Measurements from ENCODE around the gene TRIM65. TPM values are rescaled to one million over a fixed set of nuclear protein-coding genes. Genes with fewer than 3 reads are reported as not detected.
A peak's percentile ranks its signal among the peaks of the same experiment; 100 is the strongest.

TRIM65 gene
- total and polyA plus RNA-seq, 2 of the 13 experiments (the other 11 are each of a cell fraction or from before 2014, with no cell fraction given): 10.3 to 22.4 TPM

DNA sequence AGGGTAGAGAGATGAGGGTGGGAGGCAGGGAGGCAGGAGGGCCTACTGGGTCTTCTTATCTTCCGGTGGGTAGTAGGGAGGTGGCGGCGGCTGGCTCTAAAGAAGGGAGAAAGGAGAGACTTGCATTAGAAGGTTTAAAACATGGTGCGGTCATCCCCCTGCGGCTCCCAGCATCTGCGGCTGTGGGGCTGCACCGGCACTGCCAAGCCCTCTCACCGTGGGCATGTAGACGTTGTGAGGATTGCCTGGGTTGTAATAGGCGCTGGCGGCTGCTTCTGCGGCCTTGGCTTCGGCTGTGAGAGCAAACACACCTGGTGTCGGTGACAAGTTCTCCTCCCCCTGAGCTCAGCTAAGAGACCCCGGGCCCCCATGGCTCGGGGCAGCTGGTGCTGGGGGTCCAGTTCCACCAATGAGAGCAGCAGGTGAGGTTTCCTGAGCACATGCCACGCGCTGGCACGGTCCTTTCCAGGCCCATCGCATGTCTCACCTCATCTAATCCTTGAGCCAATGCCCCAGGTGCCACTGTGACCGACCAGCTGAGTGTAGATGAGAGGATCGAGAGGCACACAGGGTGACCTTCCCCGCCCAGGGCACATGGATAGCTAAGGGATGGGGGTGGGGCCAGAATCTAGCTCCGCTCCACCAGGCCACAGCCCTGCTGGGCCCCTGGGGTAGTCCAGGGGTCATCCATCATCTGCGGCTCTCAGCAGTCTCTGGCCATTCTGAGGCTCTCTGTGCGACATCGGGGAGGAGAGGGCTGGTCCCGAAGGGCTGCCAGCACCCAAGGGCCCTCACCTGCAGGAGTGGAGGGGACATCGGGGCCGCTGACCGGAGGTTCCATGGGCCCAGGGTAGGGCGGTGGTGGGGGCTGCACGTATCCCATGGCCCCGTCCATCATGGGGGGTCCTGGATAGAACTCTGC is 49.8 kb downstream of the TRIM65 start (continued):
- TF ChIP-seq, protein P1, sequence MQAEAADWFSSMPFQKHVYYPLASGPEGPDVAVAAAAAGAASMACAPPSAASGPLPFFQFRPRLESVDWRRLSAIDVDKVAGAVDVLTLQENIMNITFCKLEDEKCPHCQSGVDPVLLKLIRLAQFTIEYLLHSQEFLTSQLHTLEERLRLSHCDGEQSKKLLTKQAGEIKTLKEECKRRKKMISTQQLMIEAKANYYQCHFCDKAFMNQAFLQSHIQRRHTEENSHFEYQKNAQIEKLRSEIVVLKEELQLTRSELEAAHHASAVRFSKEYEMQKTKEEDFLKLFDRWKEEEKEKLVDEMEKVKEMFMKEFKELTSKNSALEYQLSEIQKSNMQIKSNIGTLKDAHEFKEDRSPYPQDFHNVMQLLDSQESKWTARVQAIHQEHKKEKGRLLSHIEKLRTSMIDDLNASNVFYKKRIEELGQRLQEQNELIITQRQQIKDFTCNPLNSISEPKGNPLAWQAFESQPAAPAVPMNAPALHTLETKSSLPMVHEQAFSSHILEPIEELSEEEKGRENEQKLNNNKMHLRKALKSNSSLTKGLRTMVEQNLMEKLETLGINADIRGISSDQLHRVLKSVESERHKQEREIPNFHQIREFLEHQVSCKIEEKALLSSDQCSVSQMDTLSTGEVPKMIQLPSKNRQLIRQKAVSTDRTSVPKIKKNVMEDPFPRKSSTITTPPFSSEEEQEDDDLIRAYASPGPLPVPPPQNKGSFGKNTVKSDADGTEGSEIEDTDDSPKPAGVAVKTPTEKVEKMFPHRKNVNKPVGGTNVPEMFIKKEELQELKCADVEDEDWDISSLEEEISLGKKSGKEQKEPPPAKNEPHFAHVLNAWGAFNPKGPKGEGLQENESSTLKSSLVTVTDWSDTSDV (CRISPR knock-in tag; IDR thresholded peaks at IDR 0.05): no peak; the same call in 1 of the 2 replicates
- TF ChIP-seq ZNF619 (CRISPR knock-in tag; IDR thresholded peaks at IDR 0.05): peak; percentile 82; the same call in 1 of the 2 replicates
- TF ChIP-seq MEF2D (CRISPR knock-in tag; IDR thresholded peaks at IDR 0.05): peak; percentile 84; the same call in 1 of the 2 replicates
- peak; percentile 96 for TF ChIP-seq SAP130 (CRISPR knock-in tag; IDR thresholded peaks at IDR 0.05; ENCODE audit: low read depth)
- TF ChIP-seq SMC3 (IDR thresholded peaks at IDR 0.05; ENCODE audit: low read length): no peak
- TF ChIP-seq ZNF510 (CRISPR knock-in tag; IDR thresholded peaks at IDR 0.05; ENCODE audit: low read depth): no peak
- no peak for TF ChIP-seq SRF (IDR thresholded peaks at IDR 0.05; ENCODE audit: low read depth, low read length)
- TF ChIP-seq KLF9 (CRISPR knock-in tag; IDR thresholded peaks at IDR 0.05; ENCODE audit: low read depth): no peak
- TF ChIP-seq, protein P2, sequence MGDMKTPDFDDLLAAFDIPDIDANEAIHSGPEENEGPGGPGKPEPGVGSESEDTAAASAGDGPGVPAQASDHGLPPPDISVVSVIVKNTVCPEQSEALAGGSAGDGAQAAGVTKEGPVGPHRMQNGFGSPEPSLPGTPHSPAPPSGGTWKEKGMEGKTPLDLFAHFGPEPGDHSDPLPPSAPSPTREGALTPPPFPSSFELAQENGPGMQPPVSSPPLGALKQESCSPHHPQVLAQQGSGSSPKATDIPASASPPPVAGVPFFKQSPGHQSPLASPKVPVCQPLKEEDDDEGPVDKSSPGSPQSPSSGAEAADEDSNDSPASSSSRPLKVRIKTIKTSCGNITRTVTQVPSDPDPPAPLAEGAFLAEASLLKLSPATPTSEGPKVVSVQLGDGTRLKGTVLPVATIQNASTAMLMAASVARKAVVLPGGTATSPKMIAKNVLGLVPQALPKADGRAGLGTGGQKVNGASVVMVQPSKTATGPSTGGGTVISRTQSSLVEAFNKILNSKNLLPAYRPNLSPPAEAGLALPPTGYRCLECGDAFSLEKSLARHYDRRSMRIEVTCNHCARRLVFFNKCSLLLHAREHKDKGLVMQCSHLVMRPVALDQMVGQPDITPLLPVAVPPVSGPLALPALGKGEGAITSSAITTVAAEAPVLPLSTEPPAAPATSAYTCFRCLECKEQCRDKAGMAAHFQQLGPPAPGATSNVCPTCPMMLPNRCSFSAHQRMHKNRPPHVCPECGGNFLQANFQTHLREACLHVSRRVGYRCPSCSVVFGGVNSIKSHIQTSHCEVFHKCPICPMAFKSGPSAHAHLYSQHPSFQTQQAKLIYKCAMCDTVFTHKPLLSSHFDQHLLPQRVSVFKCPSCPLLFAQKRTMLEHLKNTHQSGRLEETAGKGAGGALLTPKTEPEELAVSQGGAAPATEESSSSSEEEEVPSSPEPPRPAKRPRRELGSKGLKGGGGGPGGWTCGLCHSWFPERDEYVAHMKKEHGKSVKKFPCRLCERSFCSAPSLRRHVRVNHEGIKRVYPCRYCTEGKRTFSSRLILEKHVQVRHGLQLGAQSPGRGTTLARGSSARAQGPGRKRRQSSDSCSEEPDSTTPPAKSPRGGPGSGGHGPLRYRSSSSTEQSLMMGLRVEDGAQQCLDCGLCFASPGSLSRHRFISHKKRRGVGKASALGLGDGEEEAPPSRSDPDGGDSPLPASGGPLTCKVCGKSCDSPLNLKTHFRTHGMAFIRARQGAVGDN (CRISPR knock-in tag; IDR thresholded peaks at IDR 0.05): peak; percentile 99
- TF ChIP-seq ZNF672 (CRISPR knock-in tag; IDR thresholded peaks at IDR 0.05): no peak
- no peak for TF ChIP-seq NR3C1 (CRISPR knock-in tag; IDR thresholded peaks at IDR 0.05)
- peak; percentile 89; the same call in 1 of the 2 replicates for TF ChIP-seq ZNF761 (CRISPR knock-in tag; conservative IDR thresholded peaks at IDR 0.05)
- TF ChIP-seq, protein P3, sequence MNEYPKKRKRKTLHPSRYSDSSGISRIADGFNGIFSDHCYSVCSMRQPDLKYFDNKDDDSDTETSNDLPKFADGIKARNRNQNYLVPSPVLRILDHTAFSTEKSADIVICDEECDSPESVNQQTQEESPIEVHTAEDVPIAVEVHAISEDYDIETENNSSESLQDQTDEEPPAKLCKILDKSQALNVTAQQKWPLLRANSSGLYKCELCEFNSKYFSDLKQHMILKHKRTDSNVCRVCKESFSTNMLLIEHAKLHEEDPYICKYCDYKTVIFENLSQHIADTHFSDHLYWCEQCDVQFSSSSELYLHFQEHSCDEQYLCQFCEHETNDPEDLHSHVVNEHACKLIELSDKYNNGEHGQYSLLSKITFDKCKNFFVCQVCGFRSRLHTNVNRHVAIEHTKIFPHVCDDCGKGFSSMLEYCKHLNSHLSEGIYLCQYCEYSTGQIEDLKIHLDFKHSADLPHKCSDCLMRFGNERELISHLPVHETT (CRISPR knock-in tag; conservative IDR thresholded peaks at IDR 0.05): no peak; the same call in 1 of the 2 replicates
- TF ChIP-seq AGO2 (optimal IDR thresholded peaks at IDR 0.05; ENCODE audit: low read depth, low read length): peak; percentile 65
- TF ChIP-seq ZNF615 (CRISPR knock-in tag; IDR thresholded peaks at IDR 0.05; ENCODE audit: borderline replicate concordance): peak; percentile 59; the same call in 1 of the 2 replicates
- TF ChIP-seq, protein P4, sequence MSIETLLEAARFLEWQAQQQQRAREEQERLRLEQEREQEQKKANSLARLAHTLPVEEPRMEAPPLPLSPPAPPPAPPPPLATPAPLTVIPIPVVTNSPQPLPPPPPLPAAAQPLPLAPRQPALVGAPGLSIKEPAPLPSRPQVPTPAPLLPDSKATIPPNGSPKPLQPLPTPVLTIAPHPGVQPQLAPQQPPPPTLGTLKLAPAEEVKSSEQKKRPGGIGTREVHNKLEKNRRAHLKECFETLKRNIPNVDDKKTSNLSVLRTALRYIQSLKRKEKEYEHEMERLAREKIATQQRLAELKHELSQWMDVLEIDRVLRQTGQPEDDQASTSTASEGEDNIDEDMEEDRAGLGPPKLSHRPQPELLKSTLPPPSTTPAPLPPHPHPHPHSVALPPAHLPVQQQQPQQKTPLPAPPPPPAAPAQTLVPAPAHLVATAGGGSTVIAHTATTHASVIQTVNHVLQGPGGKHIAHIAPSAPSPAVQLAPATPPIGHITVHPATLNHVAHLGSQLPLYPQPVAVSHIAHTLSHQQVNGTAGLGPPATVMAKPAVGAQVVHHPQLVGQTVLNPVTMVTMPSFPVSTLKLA (IDR thresholded peaks at IDR 0.05): peak; percentile 68
- no peak; the same call in 1 of the 2 replicates for TF ChIP-seq NFE2L1 (CRISPR knock-in tag; IDR thresholded peaks at IDR 0.05; ENCODE audit: borderline replicate concordance)
- peak; percentile 95 for TF ChIP-seq ZSCAN30 (CRISPR knock-in tag; IDR thresholded peaks at IDR 0.05)
- peak; percentile 78; the same call in 1 of the 2 replicates for TF ChIP-seq RCOR2 (CRISPR knock-in tag; IDR thresholded peaks at IDR 0.05)
- no peak; the same call in 1 of the 2 replicates for TF ChIP-seq RBAK (CRISPR knock-in tag; IDR thresholded peaks at IDR 0.05)

All from HepG2 (cell line).